WTC11 (cell line): ENCODE measurements around the gene UQCRQ.

Experiments used
- AFF4 ChIP-seq: sonication (generic); formaldehyde crosslinking; IDR thresholded peaks from 2 replicates; pipeline ENCODE4 v1.8.1; 2023; ENCODE audit warnings: mild to moderate bottlenecking, missing genetic modification reagents, borderline replicate concordance
- CBFB ChIP-seq: sonication (generic); formaldehyde crosslinking; IDR thresholded peaks from 2 replicates; pipeline ENCODE4 v1.8.1; 2022; ENCODE audit warnings: mild to moderate bottlenecking, low read depth, missing genetic modification reagents
- CREB1 ChIP-seq: sonication (generic); formaldehyde crosslinking; IDR thresholded peaks from 2 replicates; pipeline ENCODE4 v1.8.0; 2023; ENCODE audit warnings: mild to moderate bottlenecking, missing genetic modification reagents
- CTCF ChIP-seq: fragments of 200-600 bp; IDR thresholded peaks from 2 replicates; pipeline ENCODE4 v1.8.0; 2022; ENCODE audit warnings: antibody characterized with exemption
- FOXP1 ChIP-seq: sonication (generic); formaldehyde crosslinking; IDR thresholded peaks from 2 replicates; pipeline ENCODE4 v1.8.0; 2022; ENCODE audit warnings: missing genetic modification reagents, mild to moderate bottlenecking, moderate library complexity, borderline replicate concordance
- MAX ChIP-seq: sonication (generic); formaldehyde crosslinking; IDR thresholded peaks from 2 replicates; pipeline ENCODE4 v1.8.0; 2022; ENCODE audit warnings: mild to moderate bottlenecking, missing genetic modification reagents
- NR2C2 ChIP-seq: sonication (generic); formaldehyde crosslinking; IDR thresholded peaks from 2 replicates; pipeline ENCODE4 v1.8.0; 2022; ENCODE audit warnings: mild to moderate bottlenecking, missing genetic modification reagents
- USF1 ChIP-seq: sonication (generic); formaldehyde crosslinking; IDR thresholded peaks from 2 replicates; pipeline ENCODE4 v1.8.0; 2022; ENCODE audit warnings: mild to moderate bottlenecking, missing genetic modification reagents
- ZNF219 ChIP-seq: sonication (generic); formaldehyde crosslinking; IDR thresholded peaks from 2 replicates; pipeline ENCODE4 v1.8.0; 2023; ENCODE audit warnings: missing genetic modification reagents, mild to moderate bottlenecking, borderline replicate concordance
- ZNF281 ChIP-seq: sonication (generic); formaldehyde crosslinking; IDR thresholded peaks from 2 replicates; pipeline ENCODE4 v1.8.0; 2023; ENCODE audit warnings: mild to moderate bottlenecking, missing genetic modification reagents
- ZNF317 ChIP-seq: sonication (generic); formaldehyde crosslinking; IDR thresholded peaks from 2 replicates; pipeline ENCODE4 v1.8.1; 2023; ENCODE audit warnings: low read depth, mild to moderate bottlenecking, moderate library complexity, missing genetic modification reagents, borderline replicate concordance
- ZNF396 ChIP-seq: fragments of 250-450 bp; sonication (Bioruptor Pico); IDR thresholded peaks from 2 replicates; pipeline ENCODE4 v1.8.0; 2021; ENCODE audit warnings: mild to moderate bottlenecking, moderate library complexity, borderline replicate concordance

GRCh38 chr5:132916086-132916485 lies 49.6 kb downstream of the UQCRQ start:
- TF ChIP-seq ZNF219 (no peak), MAX (CRISPR knock-in tag) (no peak), NR2C2 (CRISPR knock-in tag) (no peak), CTCF (no peak), USF1 (no peak), AFF4 (CRISPR knock-in tag) (no peak), ZNF281 (CRISPR knock-in tag) (no peak), CBFB (CRISPR knock-in tag) (no peak), FOXP1 (CRISPR knock-in tag) (no peak), CREB1 (CRISPR knock-in tag) (no peak), ZNF396 (CRISPR knock-in tag) (no peak), ZNF317 (CRISPR knock-in tag) (no peak)
